Fibroblast of mammary gland (primary cell): ENCODE data around the gene WIZ.

Experiments
- DNase-seq: peaks from one replicate; pipeline ENCODE4 v3.0.0-alpha.2; 2010; ENCODE audit warnings: low read depth
- H3K4me3 ChIP-seq: 2 replicates; pipeline ENCODE4 v1.5.1; 2011; ENCODE audit warnings: low read depth, mild to moderate bottlenecking, low read length, moderate library complexity; ENCODE audit not compliant: control insufficient read depth
- TF ChIP-seq, protein P1 (sequence below): conservative IDR thresholded peaks from 2 replicates; pipeline ENCODE4 v1.5.1; 2011; ENCODE audit warnings: low read depth, low read length, inconsistent platforms; ENCODE audit not compliant: control insufficient read depth, insufficient read depth

WIZ gene

GRCh38 chr19:15427350-15427700 is 22.4 kb downstream of the WIZ start:
- TF ChIP-seq, protein P1, sequence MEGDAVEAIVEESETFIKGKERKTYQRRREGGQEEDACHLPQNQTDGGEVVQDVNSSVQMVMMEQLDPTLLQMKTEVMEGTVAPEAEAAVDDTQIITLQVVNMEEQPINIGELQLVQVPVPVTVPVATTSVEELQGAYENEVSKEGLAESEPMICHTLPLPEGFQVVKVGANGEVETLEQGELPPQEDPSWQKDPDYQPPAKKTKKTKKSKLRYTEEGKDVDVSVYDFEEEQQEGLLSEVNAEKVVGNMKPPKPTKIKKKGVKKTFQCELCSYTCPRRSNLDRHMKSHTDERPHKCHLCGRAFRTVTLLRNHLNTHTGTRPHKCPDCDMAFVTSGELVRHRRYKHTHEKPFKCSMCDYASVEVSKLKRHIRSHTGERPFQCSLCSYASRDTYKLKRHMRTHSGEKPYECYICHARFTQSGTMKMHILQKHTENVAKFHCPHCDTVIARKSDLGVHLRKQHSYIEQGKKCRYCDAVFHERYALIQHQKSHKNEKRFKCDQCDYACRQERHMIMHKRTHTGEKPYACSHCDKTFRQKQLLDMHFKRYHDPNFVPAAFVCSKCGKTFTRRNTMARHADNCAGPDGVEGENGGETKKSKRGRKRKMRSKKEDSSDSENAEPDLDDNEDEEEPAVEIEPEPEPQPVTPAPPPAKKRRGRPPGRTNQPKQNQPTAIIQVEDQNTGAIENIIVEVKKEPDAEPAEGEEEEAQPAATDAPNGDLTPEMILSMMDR = no peak
- no peak overlapping the region for H3K4me3 ChIP-seq
- DNase-seq = no peak

- TF ChIP-seq, protein P1 = no peak
- H3K4me3 ChIP-seq = no peak overlapping the region
- DNase-seq = peak; percentile 17
Measured at GRCh38 chr19:15426485-15427349, 23.0 kb downstream of the WIZ start.

DNA sequence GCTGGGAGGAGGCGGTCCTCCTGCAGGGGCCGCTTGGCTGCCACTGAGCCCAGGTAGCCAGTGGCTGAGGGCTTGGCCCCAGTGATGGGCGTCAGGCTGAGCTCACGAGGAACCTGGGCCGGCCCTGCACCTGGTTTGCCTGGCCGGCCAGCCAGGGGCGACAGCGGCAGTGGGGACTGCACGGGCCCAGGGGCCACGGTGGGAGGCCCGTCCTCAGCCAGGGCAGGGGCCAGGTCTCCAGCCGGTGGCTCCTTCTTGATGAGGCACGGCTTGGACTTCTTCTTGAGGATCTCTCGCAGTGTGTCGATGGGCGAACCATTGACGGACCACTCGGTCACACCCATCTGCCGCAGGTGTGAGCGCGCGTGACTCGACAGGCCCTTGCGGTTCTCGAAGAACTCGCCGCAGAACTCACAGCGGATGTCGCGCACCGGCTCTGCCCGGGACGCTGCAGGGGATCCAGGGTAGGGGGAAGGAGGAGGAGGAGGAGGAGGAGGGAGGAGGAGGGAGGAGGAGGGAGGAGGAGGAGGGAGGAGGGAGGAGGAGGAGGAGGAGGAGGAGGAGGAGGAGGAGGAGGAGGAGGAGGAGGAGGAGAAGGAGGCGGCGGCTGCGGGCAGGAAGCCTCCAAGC is 24.3 kb downstream of the WIZ start:
- H3K4me3 ChIP-seq = no peak overlapping the region
- TF ChIP-seq, protein P1 = no peak
- DNase-seq = no peak

GRCh38 chr19:15424692-15425272 is 25.0 kb downstream of the WIZ start:
- TF ChIP-seq, protein P1 = no peak
- no peak for DNase-seq
- H3K4me3 ChIP-seq = no peak overlapping the region

GRCh38 chr19:15424121-15424520 is 25.6 kb downstream of the WIZ start:
- no peak overlapping the region for H3K4me3 ChIP-seq
- no peak for DNase-seq
- TF ChIP-seq, protein P1 = no peak

- TF ChIP-seq, protein P1 = no peak
- no peak for DNase-seq
- no peak overlapping the region for H3K4me3 ChIP-seq
Measured at GRCh38 chr19:15423130-15423529, 26.6 kb downstream of the WIZ start.
